ENCODE measurements around the gene RNU4-1. TPM values are rescaled to one million over a fixed set of nuclear protein-coding genes. Genes with fewer than 3 reads are reported as not detected.
"Not testable (repeated sequence)": the region's sequence is repeated elsewhere in the genome, so short reads cannot be mapped to it uniquely, and the experiment has no call there.

The RNU4-1 gene
- total and polyA plus RNA-seq, 10 donors: under 0.01 to 7,358 (median 2,736) TPM; not detected in 4

DNA sequence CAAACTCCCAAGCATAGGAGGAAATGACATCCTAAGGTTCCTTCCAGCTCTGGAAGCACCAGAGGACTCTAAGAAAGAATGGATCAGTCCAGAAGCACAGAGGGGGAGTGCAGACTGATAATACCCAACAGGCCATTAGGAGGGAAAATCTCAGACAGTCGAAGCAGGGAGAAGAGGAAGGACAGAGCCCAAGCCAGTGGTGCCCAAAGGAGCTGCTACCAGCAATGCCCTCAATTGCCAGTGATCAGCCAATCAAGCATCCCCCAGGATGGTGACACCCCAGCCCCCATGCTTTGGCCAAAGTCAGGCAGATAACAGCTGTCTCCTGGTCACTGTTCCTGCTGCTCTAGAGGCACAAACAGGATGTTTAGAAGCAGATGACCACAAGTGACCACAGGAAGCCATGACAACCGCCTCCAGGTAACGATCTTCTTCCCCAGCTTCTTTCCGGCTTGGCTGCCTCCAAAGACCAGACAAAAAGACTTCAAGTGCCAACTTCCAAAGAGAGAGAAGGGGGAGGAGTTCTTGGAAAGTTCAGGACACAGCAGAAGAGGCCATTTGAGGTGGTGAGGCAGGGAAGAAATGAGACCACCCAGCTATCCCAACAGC is 43.7 kb downstream of the RNU4-1 start:
- intact Hi-C loops (cut with DNase I; ENCODE audit: low total_unique reads): no loop called here
- H3K27me3 ChIP-seq (replicated peaks in 1 of 7): peaks cover 0 to 68% (median 0%) of the 10 kb centered on the region in 7 donors
- no peaks in the 10 kb centered on the region for H3K36me3 ChIP-seq
- peak overlapping the region; percentile 60 to 97 (median 86) for H3K27ac ChIP-seq
- 29 to 68% (median 36%) methylated on average over 4 of the region's 4 CpGs for WGBS, 5 donors
- TF ChIP-seq POLR2A (IDR thresholded peaks at IDR 0.05): no peak
- TF ChIP-seq POLR2AphosphoS5 (IDR thresholded peaks at IDR 0.05): peak in 1 of 3 donors; percentile 48
- TF ChIP-seq, protein P1, sequence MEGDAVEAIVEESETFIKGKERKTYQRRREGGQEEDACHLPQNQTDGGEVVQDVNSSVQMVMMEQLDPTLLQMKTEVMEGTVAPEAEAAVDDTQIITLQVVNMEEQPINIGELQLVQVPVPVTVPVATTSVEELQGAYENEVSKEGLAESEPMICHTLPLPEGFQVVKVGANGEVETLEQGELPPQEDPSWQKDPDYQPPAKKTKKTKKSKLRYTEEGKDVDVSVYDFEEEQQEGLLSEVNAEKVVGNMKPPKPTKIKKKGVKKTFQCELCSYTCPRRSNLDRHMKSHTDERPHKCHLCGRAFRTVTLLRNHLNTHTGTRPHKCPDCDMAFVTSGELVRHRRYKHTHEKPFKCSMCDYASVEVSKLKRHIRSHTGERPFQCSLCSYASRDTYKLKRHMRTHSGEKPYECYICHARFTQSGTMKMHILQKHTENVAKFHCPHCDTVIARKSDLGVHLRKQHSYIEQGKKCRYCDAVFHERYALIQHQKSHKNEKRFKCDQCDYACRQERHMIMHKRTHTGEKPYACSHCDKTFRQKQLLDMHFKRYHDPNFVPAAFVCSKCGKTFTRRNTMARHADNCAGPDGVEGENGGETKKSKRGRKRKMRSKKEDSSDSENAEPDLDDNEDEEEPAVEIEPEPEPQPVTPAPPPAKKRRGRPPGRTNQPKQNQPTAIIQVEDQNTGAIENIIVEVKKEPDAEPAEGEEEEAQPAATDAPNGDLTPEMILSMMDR (IDR thresholded peaks at IDR 0.05 in 8 of 11, conservative IDR thresholded peaks at IDR 0.05 in 3 of 11): no peak
- peak overlapping the region in 1 of 8 donors; percentile 58 for H3K4me3 ChIP-seq
- H3K4me1 ChIP-seq: peaks cover 58 to 100% (median 91%) of the 10 kb centered on the region in 6 donors
- DNase-seq: no peak
- no peaks in the 10 kb centered on the region for H3K9me3 ChIP-seq

DNA sequence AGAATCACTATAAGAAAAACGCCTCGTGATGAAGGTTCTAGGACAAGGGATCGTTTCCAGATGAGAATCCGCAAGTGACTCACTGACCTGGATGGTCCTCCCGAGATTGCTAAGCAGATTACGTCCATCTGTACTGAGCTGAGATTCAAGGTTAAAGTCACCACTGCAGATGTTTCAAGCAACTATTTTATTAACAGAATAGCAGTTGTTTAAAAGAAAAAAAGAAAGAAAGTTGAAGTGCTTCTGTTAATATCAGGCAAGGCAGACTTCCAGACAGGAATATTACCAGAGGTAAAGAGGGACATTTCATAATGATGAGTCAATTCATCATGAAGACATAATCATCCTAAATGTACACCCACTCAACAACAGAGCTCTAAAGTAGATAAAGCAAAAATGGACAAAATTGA is 45.4 kb downstream of the RNU4-1 start:
- Histone ChIP-seq H3K9me3 (no peaks in the 10 kb centered on the region), H3K4me1 (peaks cover 53 to 98% (median 88%) of the 10 kb centered on the region in 6 donors), H3K4me3 (peak overlapping the region in 1 of 8 donors; percentile 58), H3K27ac (peak overlapping the region in 6 of 8 donors; percentile 15 to 97 (median 86)), H3K36me3 (no peaks in the 10 kb centered on the region), H3K27me3 (replicated peaks in 1 of 7) (peaks cover 0 to 65% (median 0%) of the 10 kb centered on the region in 7 donors)
- intact Hi-C loops (cut with DNase I; ENCODE audit: low total_unique reads): no loop called here
- 67 to 83% (median 75%) methylated on average over 6 of the region's 6 CpGs for WGBS, 5 donors
- DNase-seq: no peak
- peak in 1 of 3 donors; percentile 7 for TF ChIP-seq POLR2AphosphoS5 (IDR thresholded peaks at IDR 0.05)
- TF ChIP-seq, protein P1 (IDR thresholded peaks at IDR 0.05 in 8 of 11, conservative IDR thresholded peaks at IDR 0.05 in 3 of 11): no peak

DNA sequence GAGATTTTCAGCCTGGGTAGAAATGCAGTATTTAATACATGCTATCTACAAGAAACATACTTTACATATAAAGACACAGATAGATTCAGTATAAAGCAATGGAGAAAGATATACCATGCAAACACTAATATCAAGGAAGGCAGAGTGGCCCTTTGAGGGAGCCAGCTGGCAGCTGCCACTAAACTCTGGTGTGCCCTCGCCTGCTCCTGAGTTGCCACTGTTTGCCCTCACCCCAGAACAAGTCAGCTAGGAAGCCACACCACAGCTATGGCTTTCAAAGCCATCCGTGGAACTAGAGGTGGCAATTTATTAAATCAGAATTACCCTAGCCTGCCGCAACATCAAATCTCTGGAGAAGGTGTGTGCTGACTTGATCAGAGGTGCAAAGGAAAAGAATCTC is 45.9 kb downstream of the RNU4-1 start:
- Histone ChIP-seq H3K36me3 (no peaks in the 10 kb centered on the region), H3K4me3 (no peak overlapping the region), H3K9me3 (no peaks in the 10 kb centered on the region), H3K4me1 (peaks cover 48 to 98% (median 88%) of the 10 kb centered on the region in 6 donors), H3K27me3 (replicated peaks in 1 of 7) (peaks cover 0 to 67% (median 0%) of the 10 kb centered on the region in 7 donors), H3K27ac (peak overlapping the region in 6 of 8 donors; percentile 1 to 97 (median 86))
- TF ChIP-seq POLR2A (IDR thresholded peaks at IDR 0.05): no peak
- no peak for TF ChIP-seq POLR2AphosphoS5 (IDR thresholded peaks at IDR 0.05)
- TF ChIP-seq, protein P1 (IDR thresholded peaks at IDR 0.05 in 8 of 11, conservative IDR thresholded peaks at IDR 0.05 in 3 of 11): no peak
- no peak for DNase-seq
- 73 to 80% (median 77%) methylated on average over 3 of the region's 3 CpGs for WGBS, 5 donors
- intact Hi-C loops (cut with DNase I; ENCODE audit: low total_unique reads): no loop called here

DNA sequence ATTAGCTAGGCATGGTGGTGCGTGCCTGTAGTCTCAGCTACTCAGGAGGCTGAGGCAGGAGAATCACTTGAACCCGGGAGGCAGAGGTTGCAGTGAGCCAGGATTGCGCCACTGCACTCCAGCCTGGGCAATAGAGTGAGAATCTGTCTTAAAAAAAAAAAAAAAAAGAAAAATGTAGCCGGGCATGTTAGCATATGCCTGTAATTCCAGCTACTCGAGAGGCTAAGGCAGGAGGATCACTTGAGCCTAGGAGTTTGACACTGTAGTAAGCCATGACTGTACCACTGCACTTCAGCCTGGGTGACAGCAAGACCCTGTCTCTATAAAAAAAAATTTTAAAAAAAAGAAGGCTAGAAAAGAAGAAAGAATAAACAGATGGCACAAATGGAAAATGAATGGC is 46.3 kb downstream of the RNU4-1 start:
- WGBS, 5 donors: 78 to 87% (median 80%) methylated on average over 5 of the region's 5 CpGs
- H3K9me3 ChIP-seq; H3K36me3 ChIP-seq; DNase-seq; H3K4me3 ChIP-seq; intact Hi-C loops (cut with DNase I; ENCODE audit: low total_unique reads): not testable (repeated sequence)
- H3K4me1 ChIP-seq: peaks cover 48 to 98% (median 88%) of the 10 kb centered on the region in 6 donors
- H3K27ac ChIP-seq: peak overlapping the region in 4 of 8 donors; percentile 1 to 97 (median 50)
- H3K27me3 ChIP-seq (replicated peaks in 1 of 7): peaks cover 0 to 72% (median 0%) of the 10 kb centered on the region in 7 donors

Small RNAs within 50 kb of the gene (small RNA-seq; reads per million reads assigned to genes)
- gene RNU4-1 (3,174 to 34,317 (median 18,114) reads per million in 4 donors), gene RNU4-2 (1,260 to 1,617 (median 1,410) reads per million in 4 donors), gene RNU6-1088P (0 reads per million in 4 donors)

Other genes with a start within 250 kb of the RNU4-1 start
- gene RAB35, start 176.5 kb downstream of the RNU4-1 start, total RNA-seq: 10 to 100 TPM; 25.7 to 69.8 (median 58.4) TPM
- gene RAB35, start 176.5 kb downstream of the RNU4-1 start, polyA plus RNA-seq: 10 to 100 TPM; 14.8 to 40.1 (median 16.9) TPM
- 100 to 1,000 TPM in 4 of 7 donors, 10 to 100 TPM in 3; 91.6 to 131 (median 106) TPM for gene GCN1, start 98.5 kb downstream of the RNU4-1 start, total RNA-seq
- 10 to 100 TPM; 10.4 to 22.1 (median 14.5) TPM for gene GCN1, start 98.5 kb downstream of the RNU4-1 start, polyA plus RNA-seq
- gene RPLP0, start 92.1 kb downstream of the RNU4-1 start, total RNA-seq: 1,000 to 10,000 TPM; 1,023 to 1,741 (median 1,286) TPM
- gene RPLP0, start 92.1 kb downstream of the RNU4-1 start, polyA plus RNA-seq: 1,000 to 10,000 TPM; 3,423 to 5,071 (median 3,908) TPM
- 100 to 1,000 TPM in 5 of 7 donors, 10 to 100 TPM in 2; 91.8 to 161 (median 149) TPM for gene PXN, start 27.5 kb downstream of the RNU4-1 start, total RNA-seq
- 10 to 100 TPM; 22.3 to 49.8 (median 35.6) TPM for gene PXN, start 27.5 kb downstream of the RNU4-1 start, polyA plus RNA-seq
- over 10,000 TPM in 4 of 7 donors, under 1 TPM in 3; under 0.01 to 20,748 (median 15,186) TPM for gene RNU4-2, start 1.3 kb downstream of the RNU4-1 start, total RNA-seq
- not detected for gene RNU4-2, start 1.3 kb downstream of the RNU4-1 start, polyA plus RNA-seq
- gene SIRT4, start 9.1 kb upstream of the RNU4-1 start, total RNA-seq: 1 to 10 TPM in 6 of 7 donors, under 1 TPM in 1; 0.66 to 2.6 (median 1.7) TPM
- gene SIRT4, start 9.1 kb upstream of the RNU4-1 start, polyA plus RNA-seq: 1 to 10 TPM; 1.2 to 1.4 (median 1.3) TPM
- 1 to 10 TPM in 3 of 7 donors, not detected in 4; 1.1 to 1.9 (median 1.4) TPM for gene PLA2G1B, start 34.5 kb upstream of the RNU4-1 start, total RNA-seq
- gene PLA2G1B, start 34.5 kb upstream of the RNU4-1 start, polyA plus RNA-seq: under 1 TPM; 0.29 to 0.83 (median 0.56) TPM
- under 1 TPM in 1 of 7 donors, not detected in 6; 0.35 TPM for gene MSI1, start 75.9 kb upstream of the RNU4-1 start, total RNA-seq
- under 1 TPM in 2 of 3 donors, not detected in 1; 0.02 to 0.03 TPM for gene MSI1, start 75.9 kb upstream of the RNU4-1 start, polyA plus RNA-seq
- 100 to 1,000 TPM; 182 to 427 (median 190) TPM for gene COX6A1, start 144.9 kb upstream of the RNU4-1 start, total RNA-seq
- 100 to 1,000 TPM; 382 to 551 (median 480) TPM for gene COX6A1, start 144.9 kb upstream of the RNU4-1 start, polyA plus RNA-seq
- gene TRIAP1, start 153.1 kb upstream of the RNU4-1 start, total RNA-seq: 10 to 100 TPM; 10.2 to 15.9 (median 12.9) TPM
- gene TRIAP1, start 153.1 kb upstream of the RNU4-1 start, polyA plus RNA-seq: 10 to 100 TPM; 31.0 to 35.9 (median 34.1) TPM
- 10 to 100 TPM; 16.1 to 26.0 (median 23.3) TPM for gene GATC, start 153.2 kb upstream of the RNU4-1 start, total RNA-seq
- gene GATC, start 153.2 kb upstream of the RNU4-1 start, polyA plus RNA-seq: 10 to 100 TPM in 1 of 3 donors, 1 to 10 TPM in 2; 7.0 to 12.4 (median 8.9) TPM
- gene SRSF9, start 176.5 kb upstream of the RNU4-1 start, total RNA-seq: 100 to 1,000 TPM; 107 to 166 (median 142) TPM
- 100 to 1,000 TPM; 119 to 160 (median 143) TPM for gene SRSF9, start 176.5 kb upstream of the RNU4-1 start, polyA plus RNA-seq
- gene DYNLL1, start 202.9 kb upstream of the RNU4-1 start, total RNA-seq: 100 to 1,000 TPM in 6 of 7 donors, 10 to 100 TPM in 1; 84.1 to 220 (median 152) TPM
- gene DYNLL1, start 202.9 kb upstream of the RNU4-1 start, polyA plus RNA-seq: 100 to 1,000 TPM; 164 to 338 (median 313) TPM
- 10 to 100 TPM; 18.6 to 24.0 (median 20.2) TPM for gene COQ5, start 235.9 kb upstream of the RNU4-1 start, total RNA-seq
- 10 to 100 TPM; 29.2 to 34.6 (median 32.5) TPM for gene COQ5, start 235.9 kb upstream of the RNU4-1 start, polyA plus RNA-seq
- 100 to 1,000 TPM; 172 to 428 (median 248) TPM for gene RNF10, start 241.1 kb upstream of the RNU4-1 start, total RNA-seq
- gene RNF10, start 241.1 kb upstream of the RNU4-1 start, polyA plus RNA-seq: 100 to 1,000 TPM; 101 to 134 (median 125) TPM